GM12878 (cell line): ENCODE measurements around the gene SLC38A3. TPM values are rescaled to one million over a fixed set of nuclear protein-coding genes. Genes with fewer than 3 reads are reported as not detected.

ENCODE experiments used
- ATAC-seq: fragments of 200-7000 bp; cut with Tn5 transposase; 3 replicates; pipeline ENCODE4 v1.9.1; 2020; ENCODE audit warnings: mild to moderate bottlenecking, moderate library complexity
- BruUV-seq: library from RNA; stranded (reverse); fragments of 400-500 nt; replicated peaks from 2 replicates; lab custom pipeline; 2021; lab: Mats Ljungman, UMichigan
- CTCF ChIA-PET: fragments of 300-600 bp; sonication (Branson Sonifier 250); formaldehyde crosslinking; extraction: SDS; loops from one replicate; lab custom pipeline; 2021; ENCODE audit warnings: inconsistent platforms; lab: Yijun Ruan, JAX
- POLR2A ChIA-PET: fragments of 350-600 bp; formaldehyde crosslinking; extraction: SDS; loops from one replicate; lab custom pipeline; 2021; ENCODE audit warnings: inconsistent platforms; lab: Charles Lee
- RAD21 ChIA-PET: fragments of 300-600 bp; sonication (Branson Sonifier 250); formaldehyde crosslinking; loops from one replicate; lab custom pipeline; 2023; ENCODE audit warnings: antibody characterized with exemption; ENCODE audit not compliant: unreplicated experiment; lab: Charles Lee
- SMC1A ChIA-PET: fragments of 300-600 bp; sonication (Branson Sonifier 250); formaldehyde crosslinking; loops from one replicate; lab custom pipeline; 2023; ENCODE audit not compliant: unreplicated experiment, uncharacterized antibody; lab: Charles Lee
- DNase-seq: peaks from one replicate; pipeline ENCODE4 v3.0.0-alpha.2; 2011; ENCODE audit warnings: low read depth, low spot score
- FAIRE-seq: peaks from 3 replicates; lab custom pipeline; 2011; peaks lifted over from hg19 to GRCh38; lab: Jason Lieb, UNC
- H2AFZ ChIP-seq: 2 replicates; pipeline ENCODE4 v1.6.0; 2011; ENCODE audit warnings: low read depth, low read length, control low read depth; ENCODE audit not compliant: control insufficient read depth
- H3K27ac ChIP-seq: 2 replicates; pipeline ENCODE4 v1.5.1; 2011; ENCODE audit warnings: control low read depth; ENCODE audit not compliant: control insufficient read depth, insufficient read depth
- H3K27me3 ChIP-seq, 2 experiments: replicated peaks in 1 of 2; 2 replicates each; pipeline versions ENCODE4 v1.6.0 to v1.6.1; 2011; ENCODE audit warnings: low read length in 1 of 2; ENCODE audit not compliant: control insufficient read depth in 2 of 2, insufficient read depth in 2 of 2
- H3K36me3 ChIP-seq, 2 experiments: 2 replicates each; pipeline ENCODE4 v1.5.1; 2011; ENCODE audit warnings: low read length in 1 of 2; ENCODE audit not compliant: control insufficient read depth in 2 of 2, insufficient read depth in 2 of 2
- H3K4me1 ChIP-seq: 2 replicates; pipeline ENCODE4 v1.6.1; 2011; ENCODE audit warnings: mild to moderate bottlenecking, low read length, moderate library complexity, mixed read lengths; ENCODE audit not compliant: control insufficient read depth, insufficient read depth
- H3K4me2 ChIP-seq: 2 replicates; pipeline ENCODE4 v1.6.0; 2011; ENCODE audit warnings: control low read depth; ENCODE audit not compliant: control insufficient read depth, insufficient read depth
- H3K4me3 ChIP-seq: fragments of 200-600 bp; sonication (generic); 2 replicates; pipeline ENCODE4 v1.5.1; 2016
- H3K79me2 ChIP-seq: 2 replicates; pipeline ENCODE4 v1.6.0; 2011; ENCODE audit warnings: low read length; ENCODE audit not compliant: control insufficient read depth, insufficient read depth
- H3K9ac ChIP-seq: 2 replicates; pipeline ENCODE4 v1.8.0; 2011; ENCODE audit warnings: low read length, control low read depth, mixed read lengths; ENCODE audit not compliant: control insufficient read depth, insufficient read depth
- H3K9me3 ChIP-seq: replicated peaks from 3 replicates; pipeline ENCODE4 v1.5.1; 2011; ENCODE audit warnings: mild to moderate bottlenecking, low read length; ENCODE audit not compliant: control insufficient read depth, insufficient read depth
- H4K20me1 ChIP-seq: 2 replicates; pipeline ENCODE4 v1.6.0; 2011; ENCODE audit not compliant: control insufficient read depth, insufficient read depth
- ASH2L ChIP-seq: fragments of 300-600, 200-600 bp; sonication (generic); IDR thresholded peaks from 2 replicates; pipeline ENCODE4 v1.6.1; 2017; ENCODE audit warnings: low read depth, mild to moderate bottlenecking, borderline replicate concordance
- CHD1 ChIP-seq: IDR thresholded peaks from 2 replicates; pipeline ENCODE4 v1.6.1; 2012; ENCODE audit warnings: low read depth, low read length, improper control_type of control experiment
- EP300 ChIP-seq, 2 experiments: fragments of 150-350 bp in 1 of 2; IDR thresholded peaks; 2 replicates each; pipeline ENCODE4 v1.6.1; 2011 to 2012; ENCODE audit warnings: low read depth in 2 of 2, low read length in 2 of 2, borderline replicate concordance in 1 of 2, improper control_type of control experiment in 1 of 2, inconsistent platforms in 1 of 2; ENCODE audit not compliant: control insufficient read depth in 1 of 2
- MXI1 ChIP-seq: fragments of 150-350 bp; IDR thresholded peaks from 2 replicates; pipeline ENCODE4 v1.6.1; 2011; ENCODE audit warnings: low read depth, mild to moderate bottlenecking, inconsistent platforms, low read length, improper control_type of control experiment
- MYB ChIP-seq: fragments of 150-350 bp; IDR thresholded peaks from 2 replicates; pipeline ENCODE4 v1.6.1; 2014; ENCODE audit warnings: mild to moderate bottlenecking, low read depth, low read length, borderline replicate concordance
- NFYB ChIP-seq: IDR thresholded peaks from 2 replicates; pipeline ENCODE4 v1.6.1; 2011; ENCODE audit warnings: low read depth, mild to moderate bottlenecking, low read length, improper control_type of control experiment, moderate library complexity; ENCODE audit not compliant: insufficient read depth
- PAX5 ChIP-seq: IDR thresholded peaks from 2 replicates; pipeline ENCODE4 v1.6.1; 2011; ENCODE audit warnings: low read depth, low read length, borderline replicate concordance
- TCF3 ChIP-seq: IDR thresholded peaks from 2 replicates; pipeline ENCODE4 v1.6.1; 2012; ENCODE audit warnings: low read depth, mild to moderate bottlenecking, low read length, borderline replicate concordance; ENCODE audit not compliant: insufficient read depth
- WGBS: methylation state at CpG from one replicate; pipeline ENCODE4 v1.1.6; 2016; ENCODE audit warnings: low lambda C conversion rate; ENCODE audit not compliant: insufficient replicate concordance, insufficient coverage; ENCODE audit errors: missing lambda C conversion rate; 5-methylcytosine and 5-hydroxymethylcytosine counted together
- in situ Hi-C: fragments of 300-500 bp; cut with MboI; formaldehyde crosslinking; loops from 9 replicates; pipeline ENCODE4 v1.14.3; 2018; ENCODE audit warnings: mixed read lengths
- intact Hi-C: fragments of 100-400 bp; cut with micrococcal nuclease; formaldehyde crosslinking; loops from one replicate; pipeline ENCODE4 v1.14.2; 2022; ENCODE audit not compliant: unreplicated experiment
- polyA plus RNA-seq, 11 experiments: library from polyadenylated mRNA; depleted of rRNA in 4 of 11; unstranded in 6 of 11; stranded (reverse) in 5 of 11; fragments of >200 nt; fragmentation: Nextera tagmentation in 4 of 11; fragmentation: Illumina TruSeq in 1 of 11; extraction: Ambion mirVana in 4 of 11; extraction: Trizol in 1 of 11; gene quantifications; 1 replicate in 1 of 11; 2 replicates in 10 of 11; pipeline versions ENCODE4 v1.2.1 to v1.2.3, GENCODE V29; 2011 to 2016; ENCODE audit warnings: inconsistent platforms in 2 of 11, missing spikeins in 2 of 11, low read depth in 1 of 11
- total RNA-seq, 4 experiments: library from RNA; depleted of rRNA in 3 of 4; stranded (reverse); fragments of >200 nt in 3 of 4; fragmentation: Illumina TruSeq in 1 of 4; extraction: Trizol in 1 of 4; gene quantifications; 2 replicates each; pipeline versions ENCODE4 v1.2.1 to v1.2.3, GENCODE V29; 2013 to 2021
- TF ChIP-seq, protein P1 (sequence below): fragments of 450-650 bp; IDR thresholded peaks from 2 replicates; pipeline ENCODE4 v1.6.1; 2017; ENCODE audit warnings: mild to moderate bottlenecking, moderate library complexity
- TF ChIP-seq, protein P2 (sequence below): IDR thresholded peaks from 2 replicates; pipeline ENCODE4 v1.6.1; 2011; ENCODE audit warnings: low read depth, low read length, improper control_type of control experiment, borderline replicate concordance

SLC38A3 gene
- total and polyA plus RNA-seq, 10 of the 15 experiments (the other 5 are each of a cell fraction or from before 2014, with no cell fraction given): 0.14 TPM; not detected in 9

DNA sequence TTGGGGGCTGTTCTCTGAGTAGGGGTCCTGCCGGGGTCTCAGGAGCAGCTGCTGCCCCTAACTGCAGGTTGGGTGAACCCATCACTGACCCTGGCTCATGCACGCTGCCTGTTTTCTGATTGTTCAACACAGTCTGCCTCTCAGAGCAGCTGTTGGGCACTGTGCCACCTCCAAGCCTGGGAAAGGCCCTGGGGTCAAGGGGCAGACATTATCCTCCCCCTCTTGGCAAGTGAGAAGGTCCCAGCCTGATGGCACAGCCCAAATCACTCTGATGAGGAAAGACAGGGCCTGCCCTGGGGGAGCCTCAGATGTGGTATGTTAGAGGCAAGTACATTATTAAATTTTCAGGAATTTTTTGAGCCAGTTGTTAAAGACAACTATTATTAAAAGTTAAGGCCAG, 27.7 kb upstream of the SLC38A3 start:
- H4K20me1 ChIP-seq: no peaks in the 10 kb centered on the region
- no peaks in the 10 kb centered on the region for H3K4me1 ChIP-seq
- ChIA-PET CTCF (no interaction called here), RAD21 (no interaction called here), POLR2A (no interaction called here), SMC1A (no interaction called here)
- ATAC-seq (no peak), FAIRE-seq (no peak), DNase-seq (no peak)
- 8% methylated on average over 2 of the region's 2 CpGs for WGBS
- no peak overlapping the region for H3K27ac ChIP-seq
- no peaks in the 10 kb centered on the region for H3K27me3 ChIP-seq
- no peak overlapping the region for H2AFZ ChIP-seq
- H3K36me3 ChIP-seq: no peaks in the 10 kb centered on the region
- no TSS peak for BruUV-seq
- intact Hi-C loops (no loop called here), in situ Hi-C loops (no loop called here)
- TF ChIP-seq EP300 (IDR thresholded peaks at IDR 0.05; ENCODE audit: borderline replicate concordance in 1 of 2, control insufficient read depth in 1 of 2, low read depth in 2 of 2, low read length in 2 of 2) (no peak), TCF3 (no peak), MXI1 (no peak), CHD1 (no peak), NFYB (no peak), ASH2L (no peak), PAX5 (no peak), MYB (no peak)
- TF ChIP-seq, protein P1, sequence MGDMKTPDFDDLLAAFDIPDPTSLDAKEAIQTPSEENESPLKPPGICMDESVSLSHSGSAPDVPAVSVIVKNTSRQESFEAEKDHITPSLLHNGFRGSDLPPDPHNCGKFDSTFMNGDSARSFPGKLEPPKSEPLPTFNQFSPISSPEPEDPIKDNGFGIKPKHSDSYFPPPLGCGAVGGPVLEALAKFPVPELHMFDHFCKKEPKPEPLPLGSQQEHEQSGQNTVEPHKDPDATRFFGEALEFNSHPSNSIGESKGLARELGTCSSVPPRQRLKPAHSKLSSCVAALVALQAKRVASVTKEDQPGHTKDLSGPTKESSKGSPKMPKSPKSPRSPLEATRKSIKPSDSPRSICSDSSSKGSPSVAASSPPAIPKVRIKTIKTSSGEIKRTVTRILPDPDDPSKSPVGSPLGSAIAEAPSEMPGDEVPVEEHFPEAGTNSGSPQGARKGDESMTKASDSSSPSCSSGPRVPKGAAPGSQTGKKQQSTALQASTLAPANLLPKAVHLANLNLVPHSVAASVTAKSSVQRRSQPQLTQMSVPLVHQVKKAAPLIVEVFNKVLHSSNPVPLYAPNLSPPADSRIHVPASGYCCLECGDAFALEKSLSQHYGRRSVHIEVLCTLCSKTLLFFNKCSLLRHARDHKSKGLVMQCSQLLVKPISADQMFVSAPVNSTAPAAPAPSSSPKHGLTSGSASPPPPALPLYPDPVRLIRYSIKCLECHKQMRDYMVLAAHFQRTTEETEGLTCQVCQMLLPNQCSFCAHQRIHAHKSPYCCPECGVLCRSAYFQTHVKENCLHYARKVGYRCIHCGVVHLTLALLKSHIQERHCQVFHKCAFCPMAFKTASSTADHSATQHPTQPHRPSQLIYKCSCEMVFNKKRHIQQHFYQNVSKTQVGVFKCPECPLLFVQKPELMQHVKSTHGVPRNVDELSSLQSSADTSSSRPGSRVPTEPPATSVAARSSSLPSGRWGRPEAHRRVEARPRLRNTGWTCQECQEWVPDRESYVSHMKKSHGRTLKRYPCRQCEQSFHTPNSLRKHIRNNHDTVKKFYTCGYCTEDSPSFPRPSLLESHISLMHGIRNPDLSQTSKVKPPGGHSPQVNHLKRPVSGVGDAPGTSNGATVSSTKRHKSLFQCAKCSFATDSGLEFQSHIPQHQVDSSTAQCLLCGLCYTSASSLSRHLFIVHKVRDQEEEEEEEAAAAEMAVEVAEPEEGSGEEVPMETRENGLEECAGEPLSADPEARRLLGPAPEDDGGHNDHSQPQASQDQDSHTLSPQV: no peak
- TF ChIP-seq, protein P2, sequence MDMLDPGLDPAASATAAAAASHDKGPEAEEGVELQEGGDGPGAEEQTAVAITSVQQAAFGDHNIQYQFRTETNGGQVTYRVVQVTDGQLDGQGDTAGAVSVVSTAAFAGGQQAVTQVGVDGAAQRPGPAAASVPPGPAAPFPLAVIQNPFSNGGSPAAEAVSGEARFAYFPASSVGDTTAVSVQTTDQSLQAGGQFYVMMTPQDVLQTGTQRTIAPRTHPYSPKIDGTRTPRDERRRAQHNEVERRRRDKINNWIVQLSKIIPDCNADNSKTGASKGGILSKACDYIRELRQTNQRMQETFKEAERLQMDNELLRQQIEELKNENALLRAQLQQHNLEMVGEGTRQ: no peak
- no peak overlapping the region for H3K4me2 ChIP-seq
- H3K9ac ChIP-seq: no peak overlapping the region
- H3K4me3 ChIP-seq: no peak overlapping the region
- no peaks in the 10 kb centered on the region for H3K79me2 ChIP-seq
- no peaks in the 10 kb centered on the region for H3K9me3 ChIP-seq
